Activated CD4-positive, alpha-beta T cell treated with anti-CD3 and anti-CD28 coated beads, Interleukin-2, amount 10 ng/mL, durations not matched to agents 7 days and 5 days (primary cell): Measurements from ENCODE around the gene CEP85L. TPM values are rescaled to one million over a fixed set of nuclear protein-coding genes. Genes with fewer than 3 reads are reported as not detected.

Experiments
- CTCF ChIA-PET: fragments of 350-600 bp; sonication (Branson Sonifier 250); formaldehyde crosslinking; loops from one replicate; lab custom pipeline; 2021; ENCODE audit warnings: antibody characterized with exemption; lab: Charles Lee
- POLR2A ChIA-PET: fragments of 350-600 bp; sonication (Branson Sonifier 250); formaldehyde crosslinking; loops from one replicate; lab custom pipeline; 2021; ENCODE audit warnings: antibody characterized with exemption; lab: Charles Lee
- DNase-seq: peaks from one replicate; pipeline ENCODE4 v3.0.0-alpha.2; 2020
- H3K27ac Mint-ChIP-seq: one replicate; pipeline ENCODE4 v1.8.0; 2021; ENCODE audit warnings: mild to moderate bottlenecking, moderate library complexity, mixed read lengths
- H3K27me3 Mint-ChIP-seq: one replicate; pipeline ENCODE4 v1.8.0; 2021; ENCODE audit warnings: mixed read lengths
- H3K36me3 Mint-ChIP-seq: one replicate; pipeline ENCODE4 v1.8.0; 2021; ENCODE audit warnings: low read depth, mixed read lengths
- H3K4me1 Mint-ChIP-seq: one replicate; pipeline ENCODE4 v1.8.0; 2021; ENCODE audit warnings: mixed read lengths
- H3K4me3 Mint-ChIP-seq: one replicate; pipeline ENCODE4 v1.8.0; 2021; ENCODE audit warnings: mild to moderate bottlenecking, moderate library complexity, mixed read lengths
- H3K9me3 Mint-ChIP-seq: one replicate; pipeline ENCODE4 v1.8.0; 2021; ENCODE audit warnings: mixed read lengths
- total RNA-seq, 2 experiments: library from RNA; stranded (reverse); gene quantifications; one replicate each; pipeline ENCODE4 v1.2.3, GENCODE V29; 2021

CEP85L gene
- total RNA-seq, 2 experiments from 2014 or later, result 47.9 to 50.3 TPM

- DNase-seq, result no peak
- POLR2A ChIA-PET, result no interaction called here
- Mint-ChIP-seq H3K36me3 (peaks cover 63% of the 10 kb centered on the region), H3K4me1 (no peaks in the 10 kb centered on the region), H3K27me3 (no peaks in the 10 kb centered on the region), H3K27ac (no peak overlapping the region), H3K4me3 (no peak overlapping the region), H3K9me3 (peaks cover 24% of the 10 kb centered on the region)
- CTCF ChIA-PET, result interaction anchor here (1.3 to 1.9 kb wide), 3 partner anchors 16 to 55 kb away, joined by 3 to 5 read pairs (median 4); no protein-coding TSS in a partner anchor
These were observed 69.9 kb downstream of the CEP85L start for GRCh38 chr6:118581489-118581959.

DNA sequence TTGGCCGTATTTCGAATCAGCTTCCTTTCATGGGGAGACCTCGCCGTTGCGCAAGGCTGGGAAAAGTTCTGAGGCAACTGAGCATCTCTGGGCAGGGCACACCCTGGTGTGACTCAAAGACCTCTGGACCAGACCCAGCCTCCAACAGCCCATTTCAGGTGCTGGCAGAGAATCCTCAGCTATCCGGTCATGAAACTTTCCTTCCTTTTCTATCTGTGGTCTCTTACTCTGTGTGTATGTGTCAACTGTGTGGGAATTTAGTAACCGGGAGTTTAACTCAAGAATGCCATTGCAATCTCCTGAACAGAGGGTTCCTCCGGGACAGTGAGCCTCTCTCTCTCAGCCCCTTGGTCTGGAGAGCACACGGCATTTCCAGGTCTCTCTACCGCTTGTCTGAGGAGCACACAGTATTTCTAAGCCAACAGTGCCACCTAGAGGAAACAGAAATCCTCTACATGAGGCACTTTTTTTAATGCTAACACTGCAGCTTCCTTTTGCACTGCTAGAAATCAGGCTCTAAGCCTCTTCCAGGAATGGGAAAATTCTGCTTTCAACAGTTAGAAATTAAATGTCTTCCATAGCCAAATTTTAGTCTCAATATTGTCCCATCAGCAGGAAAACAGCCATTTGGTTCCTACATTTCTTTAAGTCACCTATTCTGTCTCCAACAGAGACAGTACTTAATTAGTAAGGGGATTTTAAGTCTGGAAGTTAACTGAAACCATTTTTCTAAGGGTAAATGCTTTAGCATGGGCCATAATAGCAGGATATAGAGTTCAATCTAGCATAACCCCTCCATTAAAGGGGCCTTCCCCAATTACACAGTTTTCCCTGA, 70.6 kb downstream of the CEP85L start:
- ChIA-PET CTCF (interaction anchor here (1.3 to 1.9 kb wide), 3 partner anchors 15 to 54 kb away, joined by 3 to 5 read pairs (median 4); no protein-coding TSS in a partner anchor), POLR2A (no interaction called here)
- peak overlapping the region; percentile 79 for H3K27ac Mint-ChIP-seq
- H3K4me1 Mint-ChIP-seq, result no peaks in the 10 kb centered on the region
- H3K27me3 Mint-ChIP-seq, result no peaks in the 10 kb centered on the region
- peaks cover 66% of the 10 kb centered on the region for H3K36me3 Mint-ChIP-seq
- no peak overlapping the region for H3K4me3 Mint-ChIP-seq
- peaks cover 30% of the 10 kb centered on the region for H3K9me3 Mint-ChIP-seq
- peak; percentile 35 for DNase-seq

DNA sequence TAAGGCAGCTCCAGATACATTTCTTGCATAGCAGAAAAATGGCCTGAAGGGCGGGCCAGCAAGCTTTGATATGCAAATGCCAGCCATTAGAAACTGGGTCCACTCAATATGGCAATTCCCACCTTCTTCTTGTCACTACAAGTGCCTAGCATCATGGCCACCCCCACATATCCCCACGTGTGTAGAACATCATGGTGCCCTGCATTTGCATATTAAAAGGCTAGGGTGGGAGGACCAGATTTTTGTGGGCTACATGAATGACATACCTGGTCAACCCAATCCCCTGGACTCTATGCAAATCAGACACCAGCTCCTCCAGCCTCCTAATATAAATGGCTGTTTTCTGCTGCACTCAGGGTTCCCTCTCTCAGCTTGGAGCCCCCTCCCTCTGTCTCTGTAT, 71.6 kb downstream of the CEP85L start:
- ChIA-PET POLR2A (no interaction called here), CTCF (interaction anchor here (1.9 kb wide), 1 partner anchor 21 kb away, joined by 4 read pairs; no protein-coding TSS in a partner anchor)
- H3K36me3 Mint-ChIP-seq, result peaks cover 66% of the 10 kb centered on the region
- H3K27me3 Mint-ChIP-seq, result no peaks in the 10 kb centered on the region
- no peak for DNase-seq
- H3K27ac Mint-ChIP-seq, result no peak overlapping the region
- no peaks in the 10 kb centered on the region for H3K4me1 Mint-ChIP-seq
- no peak overlapping the region for H3K4me3 Mint-ChIP-seq
- peaks cover 39% of the 10 kb centered on the region for H3K9me3 Mint-ChIP-seq

GRCh38 chr6:118578617-118579016, 72.8 kb downstream of the CEP85L start:
- H3K27ac Mint-ChIP-seq, result no peak overlapping the region
- CTCF ChIA-PET, result interaction anchor here (0.6 kb wide), 1 partner anchor 21 kb away, joined by 4 read pairs; no protein-coding TSS in a partner anchor
- no peak for DNase-seq
- peaks cover 3% of the 10 kb centered on the region for H3K4me1 Mint-ChIP-seq
- no peaks in the 10 kb centered on the region for H3K27me3 Mint-ChIP-seq
- POLR2A ChIA-PET, result no interaction called here
- no peak overlapping the region for H3K4me3 Mint-ChIP-seq
- H3K36me3 Mint-ChIP-seq, result peaks cover 73% of the 10 kb centered on the region
- peaks cover 49% of the 10 kb centered on the region for H3K9me3 Mint-ChIP-seq

GRCh38 chr6:118577972-118578371, 73.4 kb downstream of the CEP85L start:
- POLR2A ChIA-PET, result no interaction called here
- Mint-ChIP-seq H3K9me3 (peaks cover 50% of the 10 kb centered on the region), H3K27ac (no peak overlapping the region), H3K4me1 (peaks cover 3% of the 10 kb centered on the region), H3K36me3 (peaks cover 71% of the 10 kb centered on the region), H3K27me3 (no peaks in the 10 kb centered on the region), H3K4me3 (no peak overlapping the region)
- no peak for DNase-seq
- CTCF ChIA-PET, result no interaction called here

DNA sequence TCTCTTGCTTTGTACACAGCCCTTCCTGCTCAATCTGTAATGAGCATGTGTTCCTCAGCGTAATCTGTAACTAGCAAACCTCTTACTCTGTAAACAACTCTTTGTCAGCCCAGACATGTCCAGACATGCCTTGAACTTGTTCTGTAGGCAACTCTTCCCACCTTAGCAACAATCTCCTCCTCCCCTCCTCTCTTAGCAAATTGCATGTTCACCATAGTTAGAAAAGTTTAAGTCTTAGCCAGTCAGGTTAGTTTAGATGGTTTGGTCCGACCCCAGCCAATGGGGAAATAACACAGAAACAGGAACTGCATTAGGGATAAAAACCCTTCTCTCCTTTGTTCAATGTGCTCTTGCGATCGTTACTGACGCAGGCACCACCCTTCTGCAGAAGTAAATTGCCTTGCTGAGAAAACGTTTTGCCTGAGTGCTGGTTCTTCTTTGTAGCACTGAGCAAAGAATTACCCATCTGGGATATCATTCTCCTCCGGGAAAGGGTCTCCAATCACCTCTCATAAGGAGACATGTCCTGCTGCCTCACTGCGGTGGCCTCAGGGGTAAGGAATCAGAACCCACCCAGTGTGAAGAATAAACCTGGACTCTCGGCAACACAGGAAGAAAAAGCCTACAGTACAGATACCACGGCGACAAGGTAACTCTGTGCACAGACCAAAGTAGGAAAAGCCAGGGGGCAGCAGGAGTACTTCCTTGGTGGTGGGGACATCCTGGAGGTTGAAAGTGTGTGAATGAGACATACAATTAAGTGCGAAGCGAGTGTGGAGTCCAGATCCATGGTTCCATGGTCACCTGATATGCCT, 77.1 kb downstream of the CEP85L start:
- peak overlapping the region; percentile 20 for H3K27ac Mint-ChIP-seq
- DNase-seq, result no peak
- peaks cover 41% of the 10 kb centered on the region for H3K9me3 Mint-ChIP-seq
- peaks cover 56% of the 10 kb centered on the region for H3K36me3 Mint-ChIP-seq
- ChIA-PET CTCF (no interaction called here), POLR2A (no interaction called here)
- H3K4me1 Mint-ChIP-seq, result peaks cover 3% of the 10 kb centered on the region
- no peak overlapping the region for H3K4me3 Mint-ChIP-seq
- H3K27me3 Mint-ChIP-seq, result no peaks in the 10 kb centered on the region

DNA sequence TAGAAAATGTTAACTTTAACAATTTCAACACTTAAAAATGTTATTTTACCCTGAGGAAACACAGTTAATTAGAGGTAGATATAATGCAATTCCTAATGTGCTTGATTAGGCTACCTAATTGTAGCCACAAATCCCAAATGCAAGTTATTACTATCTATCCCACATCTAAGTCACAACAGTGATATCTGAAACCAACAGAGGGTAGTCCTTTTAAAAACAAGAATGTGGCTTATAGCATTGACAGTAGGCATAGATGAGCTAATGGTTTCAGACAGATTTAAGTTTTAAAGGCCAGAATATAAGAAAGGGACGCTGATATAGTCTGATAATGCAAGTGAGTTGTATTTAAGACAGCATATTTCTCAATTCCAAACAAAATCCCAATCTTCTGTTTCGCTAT, 80.3 kb downstream of the CEP85L start:
- H3K27ac Mint-ChIP-seq, result no peak overlapping the region
- H3K4me3 Mint-ChIP-seq, result no peak overlapping the region
- H3K27me3 Mint-ChIP-seq, result no peaks in the 10 kb centered on the region
- peaks cover 4% of the 10 kb centered on the region for H3K4me1 Mint-ChIP-seq
- POLR2A ChIA-PET, result no interaction called here
- H3K36me3 Mint-ChIP-seq, result peaks cover 29% of the 10 kb centered on the region
- DNase-seq, result no peak
- CTCF ChIA-PET, result no interaction called here
- H3K9me3 Mint-ChIP-seq, result peaks cover 24% of the 10 kb centered on the region

DNA sequence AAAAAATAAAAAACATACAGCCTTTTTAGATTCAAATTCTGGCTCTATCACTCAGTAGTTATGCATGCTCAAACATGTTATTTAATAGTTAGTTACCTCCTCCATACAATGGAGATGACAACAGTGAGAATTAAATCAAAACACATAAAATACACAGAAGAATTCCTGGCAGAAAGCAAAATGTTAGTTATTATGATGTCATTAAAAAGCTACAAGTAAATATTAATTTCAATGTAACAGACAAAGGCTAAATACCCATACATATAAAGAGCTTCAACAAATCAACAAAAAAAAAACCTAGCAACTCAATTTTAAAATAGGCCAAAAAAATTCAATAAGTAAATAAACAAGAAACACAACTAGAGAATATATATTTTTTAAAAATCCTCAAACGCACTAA, 81.9 kb downstream of the CEP85L start:
- Mint-ChIP-seq H3K36me3 (peaks cover 25% of the 10 kb centered on the region), H3K4me1 (peaks cover 16% of the 10 kb centered on the region), H3K27ac (no peak overlapping the region), H3K9me3 (peaks cover 9% of the 10 kb centered on the region), H3K27me3 (no peaks in the 10 kb centered on the region), H3K4me3 (no peak overlapping the region)
- no peak for DNase-seq
- CTCF ChIA-PET, result no interaction called here
- POLR2A ChIA-PET, result no interaction called here

- POLR2A ChIA-PET, result no interaction called here
- Mint-ChIP-seq H3K4me1 (peaks cover 14% of the 10 kb centered on the region), H3K4me3 (no peak overlapping the region), H3K27me3 (no peaks in the 10 kb centered on the region), H3K36me3 (peaks cover 16% of the 10 kb centered on the region), H3K27ac (no peak overlapping the region), H3K9me3 (peaks cover under 1% of the 10 kb centered on the region)
- CTCF ChIA-PET, result no interaction called here
- no peak for DNase-seq
These were observed 83.4 kb downstream of the CEP85L start for GRCh38 chr6:118567974-118568373.

DNA sequence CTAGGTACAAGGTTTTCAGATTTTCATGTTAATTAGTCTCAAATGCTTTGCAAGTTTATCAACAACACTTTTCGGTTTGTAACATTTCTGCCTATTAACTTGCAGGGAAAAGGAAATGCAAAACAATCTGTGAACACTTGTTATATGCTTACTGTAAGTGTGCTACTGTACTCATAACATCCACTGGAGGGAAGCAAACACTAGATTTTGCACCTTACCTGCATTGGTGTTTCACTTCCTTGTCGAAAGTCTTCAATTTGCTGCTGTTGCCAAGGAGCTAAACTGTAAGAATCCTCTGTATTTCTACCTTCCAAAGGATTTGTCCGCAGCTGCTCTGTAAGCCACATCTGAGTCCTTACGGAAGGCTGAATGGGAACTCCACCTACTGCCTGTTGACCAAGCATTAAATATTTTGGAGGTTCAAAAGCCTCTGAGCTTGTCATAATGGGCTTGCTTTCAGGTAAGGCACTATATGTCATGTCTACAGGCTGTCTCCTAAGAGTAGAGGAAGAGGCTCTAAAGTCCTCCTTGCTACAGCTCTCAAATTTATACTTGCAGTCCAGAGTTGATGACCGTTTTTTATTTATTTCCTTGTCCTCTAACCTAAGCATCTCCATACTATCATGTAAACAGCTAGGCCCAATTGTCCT, 86.0 kb downstream of the CEP85L start:
- Mint-ChIP-seq H3K4me1 (peaks cover 16% of the 10 kb centered on the region), H3K27me3 (no peaks in the 10 kb centered on the region), H3K9me3 (no peaks in the 10 kb centered on the region), H3K4me3 (no peak overlapping the region), H3K27ac (peak overlapping the region; percentile 26), H3K36me3 (peaks cover 15% of the 10 kb centered on the region)
- POLR2A ChIA-PET, result interaction anchor here (0.6 kb wide), 2 partner anchors 124 to 282 kb away, joined by 3 read pairs; no protein-coding TSS in a partner anchor
- peak; percentile 55 for DNase-seq
- CTCF ChIA-PET, result interaction anchor here (0.5 to 2.4 kb wide), 11 partner anchors 12 to 693 kb away, joined by 3 to 5 read pairs (median 4); no protein-coding TSS in a partner anchor

- ChIA-PET CTCF (interaction anchor here (1.6 kb wide), 1 partner anchor 234 kb away, joined by 3 read pairs; no protein-coding TSS in a partner anchor), POLR2A (interaction anchor here (0.6 kb wide), 1 partner anchor 77 kb away, joined by 7 read pairs; no protein-coding TSS in a partner anchor)
- no peak overlapping the region for H3K27ac Mint-ChIP-seq
- no peak for DNase-seq
- no peak overlapping the region for H3K4me3 Mint-ChIP-seq
- H3K4me1 Mint-ChIP-seq, result peaks cover 32% of the 10 kb centered on the region
- no peaks in the 10 kb centered on the region for H3K9me3 Mint-ChIP-seq
- H3K36me3 Mint-ChIP-seq, result peaks cover 18% of the 10 kb centered on the region
- no peaks in the 10 kb centered on the region for H3K27me3 Mint-ChIP-seq
These were observed 88.4 kb downstream of the CEP85L start for GRCh38 chr6:118562959-118563358.

- H3K4me3 Mint-ChIP-seq, result no peak overlapping the region
- CTCF ChIA-PET, result interaction anchor here (1.6 kb wide), 1 partner anchor 234 kb away, joined by 3 read pairs; no protein-coding TSS in a partner anchor
- H3K36me3 Mint-ChIP-seq, result peaks cover 22% of the 10 kb centered on the region
- DNase-seq, result no peak
- no peaks in the 10 kb centered on the region for H3K9me3 Mint-ChIP-seq
- POLR2A ChIA-PET, result no interaction called here
- H3K27me3 Mint-ChIP-seq, result no peaks in the 10 kb centered on the region
- H3K27ac Mint-ChIP-seq, result no peak overlapping the region
- H3K4me1 Mint-ChIP-seq, result peaks cover 35% of the 10 kb centered on the region
These were observed 89.1 kb downstream of the CEP85L start for GRCh38 chr6:118562248-118562647.
